A673 (cell line): ENCODE data around the gene HNRNPDL. TPM values are rescaled to one million over a fixed set of nuclear protein-coding genes. Genes with fewer than 3 reads are reported as not detected.
"Not testable (repeated sequence)": the region's sequence is repeated elsewhere in the genome, so short reads cannot be mapped to it uniquely, and the experiment has no call there.

Experiments used
- BruUV-seq: library from RNA; stranded (reverse); fragments of 400-500 nt; replicated peaks from 2 replicates; lab custom pipeline; 2021; lab: Mats Ljungman, UMichigan
- CTCF ChIA-PET: fragments of 300-600 bp; sonication (Branson Sonifier 250); formaldehyde crosslinking; loops from one replicate; lab custom pipeline; 2022; ENCODE audit warnings: antibody characterized with exemption; lab: Charles Lee
- POLR2A ChIA-PET: fragments of 300-600 bp; sonication (Branson Sonifier 250); formaldehyde crosslinking; loops from one replicate; lab custom pipeline; 2022; ENCODE audit warnings: antibody characterized with exemption; ENCODE audit not compliant: low non-redundant PET; lab: Charles Lee
- DNase-seq: peaks from one replicate; pipeline ENCODE4 v3.0.0-alpha.2; 2015; ENCODE audit warnings: low spot score
- H3K27ac ChIP-seq: fragments of 200-600 bp; sonication (generic); 2 replicates; pipeline ENCODE4 v1.5.1; 2016; ENCODE audit warnings: mixed run types, low read depth, mild to moderate bottlenecking, mixed read lengths, antibody characterized with exemption, low read length; ENCODE audit not compliant: poor library complexity, severe bottlenecking
- H3K27me3 ChIP-seq: fragments of 200-600 bp; sonication (generic); replicated peaks from 2 replicates; pipeline ENCODE4 v1.6.1; 2017; ENCODE audit warnings: mixed run types, low read depth, mild to moderate bottlenecking, mixed read lengths, antibody characterized with exemption, low read length; ENCODE audit not compliant: insufficient read depth, poor library complexity
- H3K36me3 ChIP-seq: fragments of 200-600 bp; sonication (generic); 2 replicates; pipeline ENCODE4 v1.6.1; 2016; ENCODE audit warnings: mixed run types, mild to moderate bottlenecking, mixed read lengths, antibody characterized with exemption, low read length; ENCODE audit not compliant: insufficient read depth, poor library complexity, severe bottlenecking
- H3K4me1 ChIP-seq: fragments of 200-600 bp; sonication (generic); 2 replicates; pipeline ENCODE4 v1.6.1; 2017; ENCODE audit warnings: mixed run types, mild to moderate bottlenecking, mixed read lengths, antibody characterized with exemption, low read length; ENCODE audit not compliant: insufficient read depth, poor library complexity, severe bottlenecking
- H3K4me3 ChIP-seq: fragments of 200-600 bp; sonication (generic); 2 replicates; pipeline ENCODE4 v1.5.1; 2016; ENCODE audit warnings: low read depth, mixed run types, mild to moderate bottlenecking, mixed read lengths, low read length; ENCODE audit not compliant: poor library complexity, severe bottlenecking
- H3K9me3 ChIP-seq: fragments of 200-600 bp; sonication (generic); 2 replicates; pipeline ENCODE4 v1.6.1; 2016; ENCODE audit warnings: mixed run types, low read depth, mild to moderate bottlenecking, mixed read lengths, antibody characterized with exemption, low read length; ENCODE audit not compliant: poor library complexity, severe bottlenecking
- CTCF ChIP-seq: fragments of 300-800, 200-600 bp; sonication (generic); conservative IDR thresholded peaks from 2 replicates; pipeline ENCODE4 v1.5.1; 2017; ENCODE audit warnings: low read depth, mild to moderate bottlenecking, antibody characterized with exemption, low read length, moderate library complexity, mixed read lengths
- EZH2 ChIP-seq: fragments of 200-600 bp; sonication (generic); IDR thresholded peaks from 2 replicates; pipeline ENCODE4 v1.6.1; 2017; ENCODE audit warnings: borderline replicate concordance, low read depth, mild to moderate bottlenecking, mixed read lengths, antibody characterized with exemption, low read length; ENCODE audit not compliant: poor library complexity, severe bottlenecking
- intact Hi-C: fragments of 100-400 bp; cut with micrococcal nuclease; formaldehyde crosslinking; loops from one replicate; pipeline ENCODE4 v1.10.0; 2022; ENCODE audit not compliant: unreplicated experiment
- total RNA-seq: library from RNA; stranded (reverse); gene quantifications from 2 replicates; pipeline ENCODE4 v1.2.3, GENCODE V29; 2021

HNRNPDL gene
- total RNA-seq, 1 experiment from 2014 or later, result 320 TPM

GRCh38 chr4:82398263-82398662 is 32.0 kb downstream of the HNRNPDL start:
- no peaks in the 10 kb centered on the region for H3K4me1 ChIP-seq
- intact Hi-C loops, result no loop called here
- no peak overlapping the region for H3K27ac ChIP-seq
- CTCF ChIA-PET, result interaction anchor here (0.6 to 0.7 kb wide), 2 partner anchors 12 to 31 kb away, joined by 3 to 8 read pairs; no protein-coding TSS in a partner anchor
- no peak for TF ChIP-seq EZH2
- no peak for TF ChIP-seq CTCF
- H3K9me3 ChIP-seq, result no peaks in the 10 kb centered on the region
- POLR2A ChIA-PET, result no interaction called here
- H3K36me3 ChIP-seq, result no peaks in the 10 kb centered on the region
- DNase-seq, result no peak
- H3K4me3 ChIP-seq, result no peak overlapping the region
- H3K27me3 ChIP-seq, result no peaks in the 10 kb centered on the region
- no TSS peak for BruUV-seq

- no peaks in the 10 kb centered on the region for H3K27me3 ChIP-seq
- no peak overlapping the region for H3K4me3 ChIP-seq
- DNase-seq, result no peak
- H3K4me1 ChIP-seq, result no peaks in the 10 kb centered on the region
- H3K9me3 ChIP-seq, result no peaks in the 10 kb centered on the region
- BruUV-seq, result no TSS peak
- H3K27ac ChIP-seq, result no peak overlapping the region
- POLR2A ChIA-PET, result no interaction called here
- TF ChIP-seq EZH2, result no peak
- no peak for TF ChIP-seq CTCF
- CTCF ChIA-PET, result interaction anchor here (0.6 kb wide), 1 partner anchor 32 kb away, joined by 8 read pairs; no protein-coding TSS in a partner anchor
- H3K36me3 ChIP-seq, result no peaks in the 10 kb centered on the region
- intact Hi-C loops, result no loop called here
Measured at GRCh38 chr4:82397527-82397926, 32.7 kb downstream of the HNRNPDL start.

GRCh38 chr4:82394896-82395295 is 35.4 kb downstream of the HNRNPDL start:
- Histone ChIP-seq H3K36me3 (no peaks in the 10 kb centered on the region), H3K4me3 (no peak overlapping the region), H3K27me3 (no peaks in the 10 kb centered on the region), H3K9me3 (no peaks in the 10 kb centered on the region), H3K27ac (no peak overlapping the region), H3K4me1 (no peaks in the 10 kb centered on the region)
- POLR2A ChIA-PET, result no interaction called here
- CTCF ChIA-PET, result no interaction called here
- intact Hi-C loops, result no loop called here
- TF ChIP-seq CTCF (no peak), EZH2 (no peak)
- BruUV-seq, result no TSS peak
- DNase-seq, result no peak

GRCh38 chr4:82390061-82390460 is 40.2 kb downstream of the HNRNPDL start:
- H3K9me3 ChIP-seq, BruUV-seq, H3K4me1 ChIP-seq, H3K27me3 ChIP-seq, DNase-seq, H3K4me3 ChIP-seq, H3K27ac ChIP-seq, POLR2A ChIA-PET, CTCF ChIA-PET, H3K36me3 ChIP-seq, intact Hi-C loops: not testable (repeated sequence)
